ENCODE measurements around the gene KLK4. TPM values are rescaled to one million over a fixed set of nuclear protein-coding genes. Genes with fewer than 3 reads are reported as not detected.

KLK4 gene
- total and polyA plus RNA-seq, 2 of the 4 experiments (the other 2 are of a cell fraction), result not detected

DNA sequence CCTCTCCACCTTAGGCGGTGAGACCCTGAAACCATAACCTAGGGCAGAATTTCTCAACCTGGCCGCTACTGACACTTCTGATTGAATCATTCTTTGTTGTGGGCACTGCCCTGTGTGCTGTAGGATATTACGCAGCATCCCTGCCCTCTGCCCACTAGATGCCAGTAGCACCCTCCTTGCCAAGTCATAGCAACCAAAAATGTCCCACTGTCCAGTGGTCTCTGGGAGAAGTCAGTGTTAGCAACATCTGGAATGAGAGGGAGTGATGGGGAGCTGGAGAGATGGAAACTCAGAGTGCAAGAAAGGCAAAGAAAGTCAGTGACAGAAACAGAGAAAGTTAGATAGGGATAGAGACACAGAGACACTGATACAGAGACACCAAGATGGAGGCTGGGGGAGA, 13.6 kb downstream of the KLK4 start:
- Histone ChIP-seq H2BK20ac (ENCODE audit: low read depth, low read length) (no peak overlapping the region), H4K20me1 (ENCODE audit: insufficient read depth, low read length) (no peaks in the 10 kb centered on the region), H3K9me3 (ENCODE audit: control insufficient read depth, insufficient read depth, low read length) (no peaks in the 10 kb centered on the region), H3K4me1 (ENCODE audit: control insufficient read depth, insufficient read depth, low read length) (no peaks in the 10 kb centered on the region), H3K9me1 (ENCODE audit: insufficient read depth, low read length) (no peaks in the 10 kb centered on the region), H3K23ac (ENCODE audit: low read depth, low read length) (no peak overlapping the region), H3K27ac (ENCODE audit: insufficient read depth, low read length) (no peak overlapping the region), H2AK9ac (replicated peaks; ENCODE audit: low read depth, low read length, poor library complexity) (no peak overlapping the region), H3K18ac (ENCODE audit: low read depth, low read length) (no peak overlapping the region), H3K36me3 (ENCODE audit: control insufficient read depth, insufficient read depth, low read length) (no peaks in the 10 kb centered on the region), H3K4me3 (ENCODE audit: insufficient read depth, low read depth, low read length) (no peak overlapping the region), H3K79me1 (ENCODE audit: low read depth in 1 of 2, low read length in 2 of 2) (no peaks in the 10 kb centered on the region), H3K4me2 (ENCODE audit: low read depth, low read length) (no peak overlapping the region), H3K9ac (ENCODE audit: low read depth, low read length) (no peak overlapping the region), H2AK5ac (ENCODE audit: low read depth, low read length) (no peak overlapping the region), H3K56ac (ENCODE audit: extremely low read depth, insufficient read depth, low read length) (no peak overlapping the region), H4K8ac (ENCODE audit: low read depth in 2 of 2, low read length in 2 of 2) (no peak overlapping the region), H2BK15ac (ENCODE audit: low read depth, low read length) (no peak overlapping the region), H2BK5ac (ENCODE audit: low read depth, low read length, poor library complexity, severe bottlenecking) (no peak overlapping the region), H4K91ac (ENCODE audit: insufficient read depth, low read depth, low read length) (no peak overlapping the region), H2BK120ac (ENCODE audit: low read depth, low read length) (no peak overlapping the region), H3K4ac (ENCODE audit: low read depth, low read length) (no peak overlapping the region), H2AFZ (replicated peaks; ENCODE audit: low read length, poor library complexity) (no peak overlapping the region), H3K14ac (replicated peaks; ENCODE audit: low read depth, low read length) (no peak overlapping the region), H4K5ac (ENCODE audit: low read depth, low read length) (no peak overlapping the region), H3K27me3 (ENCODE audit: control insufficient read depth, insufficient read depth, low read length) (no peaks in the 10 kb centered on the region)
- WGBS, 2 experiments (ENCODE audit: extremely low coverage in 2 of 2, insufficient read length in 1 of 2), result no CpG with 5 or more reads among the region's 3 CpGs
- dilution Hi-C loops (cut with HindIII; ENCODE audit: low sequenced_read_pairs, unreplicated experiment), result no loop called here
- intact Hi-C loops (cut with micrococcal nuclease), result no loop called here
- POLR2A ChIA-PET (ENCODE audit: unreplicated experiment), result no interaction called here
- no TSS peak for BruUV-seq (replicated peaks)
- in situ Hi-C loops (cut with MboI; ENCODE audit: low sequenced_read_pairs), result no loop called here
- ATAC-seq (ENCODE audit: low read depth), result no peak
- no peak for DNase-seq
- CTCF ChIA-PET, result no interaction called here
- TF ChIP-seq RCOR1 (IDR thresholded peaks at IDR 0.05; ENCODE audit: insufficient replicate concordance, low read length) (no peak), BHLHE40 (IDR thresholded peaks at IDR 0.05; ENCODE audit: low read depth, low read length) (no peak), MXI1 (IDR thresholded peaks at IDR 0.05; ENCODE audit: borderline replicate concordance, low read depth, low read length) (no peak), MAZ (IDR thresholded peaks at IDR 0.05; ENCODE audit: borderline replicate concordance, low read depth, low read length) (no peak), CHD1 (IDR thresholded peaks at IDR 0.05; ENCODE audit: low read depth, low read length) (no peak), SMC3 (IDR thresholded peaks at IDR 0.05; ENCODE audit: low read depth, low read length) (no peak), POLR2A (IDR thresholded peaks at IDR 0.05; ENCODE audit: low read depth, low read length) (no peak), CEBPB (IDR thresholded peaks at IDR 0.05; ENCODE audit: low read depth, low read length) (no peak), RAD21 (IDR thresholded peaks at IDR 0.05; ENCODE audit: low read length) (no peak), NFE2L2 (IDR thresholded peaks at IDR 0.05; ENCODE audit: low read depth, low read length) (no peak), FOS (IDR thresholded peaks at IDR 0.05; ENCODE audit: low read depth, low read length) (no peak), MAFK (IDR thresholded peaks at IDR 0.05; ENCODE audit: low read depth, low read length) (no peak), RFX5 (IDR thresholded peaks at IDR 0.05; ENCODE audit: low read depth, low read length) (no peak)
- TF ChIP-seq, protein P1, sequence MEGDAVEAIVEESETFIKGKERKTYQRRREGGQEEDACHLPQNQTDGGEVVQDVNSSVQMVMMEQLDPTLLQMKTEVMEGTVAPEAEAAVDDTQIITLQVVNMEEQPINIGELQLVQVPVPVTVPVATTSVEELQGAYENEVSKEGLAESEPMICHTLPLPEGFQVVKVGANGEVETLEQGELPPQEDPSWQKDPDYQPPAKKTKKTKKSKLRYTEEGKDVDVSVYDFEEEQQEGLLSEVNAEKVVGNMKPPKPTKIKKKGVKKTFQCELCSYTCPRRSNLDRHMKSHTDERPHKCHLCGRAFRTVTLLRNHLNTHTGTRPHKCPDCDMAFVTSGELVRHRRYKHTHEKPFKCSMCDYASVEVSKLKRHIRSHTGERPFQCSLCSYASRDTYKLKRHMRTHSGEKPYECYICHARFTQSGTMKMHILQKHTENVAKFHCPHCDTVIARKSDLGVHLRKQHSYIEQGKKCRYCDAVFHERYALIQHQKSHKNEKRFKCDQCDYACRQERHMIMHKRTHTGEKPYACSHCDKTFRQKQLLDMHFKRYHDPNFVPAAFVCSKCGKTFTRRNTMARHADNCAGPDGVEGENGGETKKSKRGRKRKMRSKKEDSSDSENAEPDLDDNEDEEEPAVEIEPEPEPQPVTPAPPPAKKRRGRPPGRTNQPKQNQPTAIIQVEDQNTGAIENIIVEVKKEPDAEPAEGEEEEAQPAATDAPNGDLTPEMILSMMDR (conservative IDR thresholded peaks at IDR 0.05; ENCODE audit: low read depth, low read length), result no peak
- TF ChIP-seq, protein P2, sequence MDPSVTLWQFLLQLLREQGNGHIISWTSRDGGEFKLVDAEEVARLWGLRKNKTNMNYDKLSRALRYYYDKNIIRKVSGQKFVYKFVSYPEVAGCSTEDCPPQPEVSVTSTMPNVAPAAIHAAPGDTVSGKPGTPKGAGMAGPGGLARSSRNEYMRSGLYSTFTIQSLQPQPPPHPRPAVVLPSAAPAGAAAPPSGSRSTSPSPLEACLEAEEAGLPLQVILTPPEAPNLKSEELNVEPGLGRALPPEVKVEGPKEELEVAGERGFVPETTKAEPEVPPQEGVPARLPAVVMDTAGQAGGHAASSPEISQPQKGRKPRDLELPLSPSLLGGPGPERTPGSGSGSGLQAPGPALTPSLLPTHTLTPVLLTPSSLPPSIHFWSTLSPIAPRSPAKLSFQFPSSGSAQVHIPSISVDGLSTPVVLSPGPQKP (IDR thresholded peaks at IDR 0.05; ENCODE audit: borderline replicate concordance, low read depth, low read length), result no peak
- TF ChIP-seq, protein P3, sequence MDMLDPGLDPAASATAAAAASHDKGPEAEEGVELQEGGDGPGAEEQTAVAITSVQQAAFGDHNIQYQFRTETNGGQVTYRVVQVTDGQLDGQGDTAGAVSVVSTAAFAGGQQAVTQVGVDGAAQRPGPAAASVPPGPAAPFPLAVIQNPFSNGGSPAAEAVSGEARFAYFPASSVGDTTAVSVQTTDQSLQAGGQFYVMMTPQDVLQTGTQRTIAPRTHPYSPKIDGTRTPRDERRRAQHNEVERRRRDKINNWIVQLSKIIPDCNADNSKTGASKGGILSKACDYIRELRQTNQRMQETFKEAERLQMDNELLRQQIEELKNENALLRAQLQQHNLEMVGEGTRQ (IDR thresholded peaks at IDR 0.05; ENCODE audit: low read depth, low read length), result no peak

Data from IMR-90 (cell line).